Measurements from ENCODE around the gene TTI1. TPM values are rescaled to one million over a fixed set of nuclear protein-coding genes. Genes with fewer than 3 reads are reported as not detected.

TTI1 gene
- total RNA-seq, 1 experiment from 2014 or later = 26.6 TPM

- no peaks in the 10 kb centered on the region for H3K27me3 ChIP-seq (ENCODE audit: control insufficient read depth, insufficient read depth, low read length)
- no peaks in the 10 kb centered on the region for H3K9me3 ChIP-seq (ENCODE audit: control insufficient read depth, insufficient read depth, low read depth, low read length)
- CTCF ChIA-PET = no interaction called here
- no peak overlapping the region for H3K27ac ChIP-seq (ENCODE audit: low read length)
- no peaks in the 10 kb centered on the region for H3K36me3 ChIP-seq (ENCODE audit: control insufficient read depth, insufficient read depth, low read length)
- ATAC-seq (no peak), DNase-seq (ENCODE audit: low read depth, low spot score) (no peak)
- POLR2A ChIA-PET = no interaction called here
- BruUV-seq (replicated peaks) = no TSS peak
- in situ Hi-C loops (cut with HindIII; ENCODE audit: low pct_unique_long_range_greater_than_20kb, low sequenced_read_pairs) (no loop called here), intact Hi-C loops (cut with micrococcal nuclease; ENCODE audit: unreplicated experiment) (no loop called here)
- no peak overlapping the region for H3K4me3 ChIP-seq (ENCODE audit: low read depth in 2 of 2, low read length in 2 of 2)
- no peaks in the 10 kb centered on the region for H3K4me1 ChIP-seq (ENCODE audit: control insufficient read depth, insufficient read depth, low read length)
- no peak for TF ChIP-seq CTCF (IDR thresholded peaks at IDR 0.05)
- no peak for TF ChIP-seq TCF7L2 (IDR thresholded peaks at IDR 0.05; ENCODE audit: low read depth, low read length)
- TF ChIP-seq, protein P1, sequence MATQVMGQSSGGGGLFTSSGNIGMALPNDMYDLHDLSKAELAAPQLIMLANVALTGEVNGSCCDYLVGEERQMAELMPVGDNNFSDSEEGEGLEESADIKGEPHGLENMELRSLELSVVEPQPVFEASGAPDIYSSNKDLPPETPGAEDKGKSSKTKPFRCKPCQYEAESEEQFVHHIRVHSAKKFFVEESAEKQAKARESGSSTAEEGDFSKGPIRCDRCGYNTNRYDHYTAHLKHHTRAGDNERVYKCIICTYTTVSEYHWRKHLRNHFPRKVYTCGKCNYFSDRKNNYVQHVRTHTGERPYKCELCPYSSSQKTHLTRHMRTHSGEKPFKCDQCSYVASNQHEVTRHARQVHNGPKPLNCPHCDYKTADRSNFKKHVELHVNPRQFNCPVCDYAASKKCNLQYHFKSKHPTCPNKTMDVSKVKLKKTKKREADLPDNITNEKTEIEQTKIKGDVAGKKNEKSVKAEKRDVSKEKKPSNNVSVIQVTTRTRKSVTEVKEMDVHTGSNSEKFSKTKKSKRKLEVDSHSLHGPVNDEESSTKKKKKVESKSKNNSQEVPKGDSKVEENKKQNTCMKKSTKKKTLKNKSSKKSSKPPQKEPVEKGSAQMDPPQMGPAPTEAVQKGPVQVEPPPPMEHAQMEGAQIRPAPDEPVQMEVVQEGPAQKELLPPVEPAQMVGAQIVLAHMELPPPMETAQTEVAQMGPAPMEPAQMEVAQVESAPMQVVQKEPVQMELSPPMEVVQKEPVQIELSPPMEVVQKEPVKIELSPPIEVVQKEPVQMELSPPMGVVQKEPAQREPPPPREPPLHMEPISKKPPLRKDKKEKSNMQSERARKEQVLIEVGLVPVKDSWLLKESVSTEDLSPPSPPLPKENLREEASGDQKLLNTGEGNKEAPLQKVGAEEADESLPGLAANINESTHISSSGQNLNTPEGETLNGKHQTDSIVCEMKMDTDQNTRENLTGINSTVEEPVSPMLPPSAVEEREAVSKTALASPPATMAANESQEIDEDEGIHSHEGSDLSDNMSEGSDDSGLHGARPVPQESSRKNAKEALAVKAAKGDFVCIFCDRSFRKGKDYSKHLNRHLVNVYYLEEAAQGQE (IDR thresholded peaks at IDR 0.05; ENCODE audit: insufficient read depth in 1 of 2, low read depth in 2 of 2, low read length in 1 of 2) = no peak
- no peak for TF ChIP-seq SIN3A (IDR thresholded peaks at IDR 0.05; ENCODE audit: borderline replicate concordance, insufficient read depth, low read depth, low read length)
- TF ChIP-seq POLR2AphosphoS5 (IDR thresholded peaks at IDR 0.05; ENCODE audit: low read depth, low read length) = no peak
Observed at GRCh38 chr20:37935435-37935834, 97.8 kb downstream of the TTI1 start.

DNA sequence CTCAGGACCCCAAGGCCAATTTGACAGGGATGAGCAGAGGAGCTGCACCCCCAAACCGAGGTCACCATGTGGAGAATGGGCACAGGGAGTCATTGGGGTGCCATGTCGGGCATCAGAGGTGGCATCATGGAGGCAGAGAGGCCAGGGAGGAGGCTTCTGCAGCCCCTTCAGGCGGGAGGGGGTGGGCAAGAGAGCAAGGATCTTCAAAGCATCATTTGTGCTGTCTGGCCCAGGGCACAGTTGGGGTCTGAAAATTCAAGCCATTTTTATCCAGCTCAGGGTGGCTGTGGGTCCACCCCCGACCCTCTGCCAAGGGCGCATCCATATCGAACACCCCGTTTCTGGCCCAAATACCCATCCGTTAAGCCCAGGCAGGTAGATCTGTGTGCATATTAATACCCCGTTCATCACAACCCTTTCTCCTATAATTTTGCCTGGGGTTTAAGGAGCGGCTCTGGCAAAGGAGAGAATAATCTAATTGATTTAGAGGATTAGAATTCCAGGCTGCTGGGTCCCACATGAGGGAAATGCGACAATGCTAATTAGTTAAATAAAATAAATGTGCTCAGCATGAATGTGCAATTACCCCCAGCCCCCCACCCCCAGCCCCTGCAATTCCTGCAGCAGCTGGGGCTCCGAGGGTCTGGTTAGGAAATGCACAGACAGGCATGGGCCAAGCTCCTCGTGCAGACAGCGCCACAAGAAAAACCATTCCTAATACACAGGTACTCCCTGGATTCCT is 98.5 kb downstream of the TTI1 start:
- no peak for ATAC-seq
- H3K27me3 ChIP-seq (ENCODE audit: control insufficient read depth, insufficient read depth, low read length) = no peaks in the 10 kb centered on the region
- H3K9me3 ChIP-seq (ENCODE audit: control insufficient read depth, insufficient read depth, low read depth, low read length) = no peaks in the 10 kb centered on the region
- ChIA-PET POLR2A (no interaction called here), CTCF (no interaction called here)
- H3K27ac ChIP-seq (ENCODE audit: low read length) = no peak overlapping the region
- no peaks in the 10 kb centered on the region for H3K4me1 ChIP-seq (ENCODE audit: control insufficient read depth, insufficient read depth, low read length)
- TF ChIP-seq TCF7L2 (IDR thresholded peaks at IDR 0.05; ENCODE audit: low read depth, low read length) (no peak), POLR2AphosphoS5 (IDR thresholded peaks at IDR 0.05; ENCODE audit: low read depth, low read length) (no peak), SIN3A (IDR thresholded peaks at IDR 0.05; ENCODE audit: borderline replicate concordance, insufficient read depth, low read depth, low read length) (no peak), CTCF (IDR thresholded peaks at IDR 0.05) (no peak)
- TF ChIP-seq, protein P1 (IDR thresholded peaks at IDR 0.05; ENCODE audit: insufficient read depth in 1 of 2, low read depth in 2 of 2, low read length in 1 of 2) = no peak
- in situ Hi-C loops (cut with HindIII; ENCODE audit: low pct_unique_long_range_greater_than_20kb, low sequenced_read_pairs) (no loop called here), intact Hi-C loops (cut with micrococcal nuclease; ENCODE audit: unreplicated experiment) (no loop called here)
- no peak for DNase-seq (ENCODE audit: low read depth, low spot score)
- BruUV-seq (replicated peaks) = no TSS peak
- H3K36me3 ChIP-seq (ENCODE audit: control insufficient read depth, insufficient read depth, low read length) = no peaks in the 10 kb centered on the region
- no peak overlapping the region for H3K4me3 ChIP-seq (ENCODE audit: low read depth in 2 of 2, low read length in 2 of 2)

Data from Panc1 (cell line).